Glutamatergic neuron (in vitro differentiated cells): ENCODE measurements around the gene MYPN. TPM values are rescaled to one million over a fixed set of nuclear protein-coding genes. Genes with fewer than 3 reads are reported as not detected.

ENCODE experiments used
- DNase-seq: peaks from one replicate; pipeline ENCODE4 v3.0.0; 2022
- H3K27ac Mint-ChIP-seq: one replicate; pipeline ENCODE4 v1.8.0; 2020; ENCODE audit warnings: mild to moderate bottlenecking, mixed read lengths, inconsistent platforms; ENCODE audit not compliant: unreplicated experiment
- H3K27me3 Mint-ChIP-seq: one replicate; pipeline ENCODE4 v1.8.0; 2020; ENCODE audit warnings: mild to moderate bottlenecking, moderate library complexity, mixed read lengths, inconsistent platforms; ENCODE audit not compliant: unreplicated experiment
- H3K36me3 Mint-ChIP-seq: one replicate; pipeline ENCODE4 v1.8.0; 2020; ENCODE audit warnings: mild to moderate bottlenecking, mixed read lengths, inconsistent platforms; ENCODE audit not compliant: unreplicated experiment
- H3K4me1 Mint-ChIP-seq: one replicate; pipeline ENCODE4 v1.8.0; 2020; ENCODE audit warnings: mild to moderate bottlenecking, low read depth, mixed read lengths, inconsistent platforms; ENCODE audit not compliant: unreplicated experiment
- H3K4me3 Mint-ChIP-seq: one replicate; pipeline ENCODE4 v1.8.0; 2020; ENCODE audit warnings: mild to moderate bottlenecking, mixed read lengths, inconsistent platforms; ENCODE audit not compliant: unreplicated experiment
- H3K9me3 Mint-ChIP-seq: one replicate; pipeline ENCODE4 v1.8.0; 2020; ENCODE audit warnings: mild to moderate bottlenecking, moderate library complexity, mixed read lengths, inconsistent platforms; ENCODE audit not compliant: unreplicated experiment
- CTCF ChIP-seq: fragments of 200-600 bp; sonication (generic); IDR thresholded peaks from one replicate; pipeline ENCODE4 v1.5.0; 2021; ENCODE audit not compliant: partially characterized antibody, unreplicated experiment
- total RNA-seq: library from RNA; stranded (reverse); fragmentation: NEBNext Ultra II Directional; extraction: Animal tissue kit (Norgen Biotek cat#: 25700); gene quantifications from one replicate; pipeline ENCODE4 v1.2.1, GENCODE V29; 2021; ENCODE audit not compliant: unreplicated experiment

Gene MYPN
- total RNA-seq, 1 donor from 2014 or later = not detected

- Mint-ChIP-seq H3K27me3 (peaks cover 3% of the 10 kb centered on the region), H3K36me3 (no peaks in the 10 kb centered on the region), H3K9me3 (no peaks in the 10 kb centered on the region), H3K4me3 (no peak overlapping the region), H3K4me1 (no peaks in the 10 kb centered on the region), H3K27ac (no peak overlapping the region)
- TF ChIP-seq CTCF = no peak
- no peak for DNase-seq
Measured at GRCh38 chr10:68163735-68164134, 54.4 kb downstream of the MYPN start.

- Mint-ChIP-seq H3K4me3 (no peak overlapping the region), H3K27ac (no peak overlapping the region), H3K4me1 (no peaks in the 10 kb centered on the region), H3K36me3 (no peaks in the 10 kb centered on the region), H3K9me3 (no peaks in the 10 kb centered on the region), H3K27me3 (peaks cover 3% of the 10 kb centered on the region)
- DNase-seq = no peak
- no peak for TF ChIP-seq CTCF
Measured at GRCh38 chr10:68165643-68166042, 56.4 kb downstream of the MYPN start.

GRCh38 chr10:68166871-68167585 lies 57.7 kb downstream of the MYPN start:
- no peak for DNase-seq
- Mint-ChIP-seq H3K27ac (no peak overlapping the region), H3K27me3 (peaks cover 3% of the 10 kb centered on the region), H3K4me1 (no peaks in the 10 kb centered on the region), H3K36me3 (no peaks in the 10 kb centered on the region), H3K9me3 (no peaks in the 10 kb centered on the region), H3K4me3 (no peak overlapping the region)
- no peak for TF ChIP-seq CTCF

DNA sequence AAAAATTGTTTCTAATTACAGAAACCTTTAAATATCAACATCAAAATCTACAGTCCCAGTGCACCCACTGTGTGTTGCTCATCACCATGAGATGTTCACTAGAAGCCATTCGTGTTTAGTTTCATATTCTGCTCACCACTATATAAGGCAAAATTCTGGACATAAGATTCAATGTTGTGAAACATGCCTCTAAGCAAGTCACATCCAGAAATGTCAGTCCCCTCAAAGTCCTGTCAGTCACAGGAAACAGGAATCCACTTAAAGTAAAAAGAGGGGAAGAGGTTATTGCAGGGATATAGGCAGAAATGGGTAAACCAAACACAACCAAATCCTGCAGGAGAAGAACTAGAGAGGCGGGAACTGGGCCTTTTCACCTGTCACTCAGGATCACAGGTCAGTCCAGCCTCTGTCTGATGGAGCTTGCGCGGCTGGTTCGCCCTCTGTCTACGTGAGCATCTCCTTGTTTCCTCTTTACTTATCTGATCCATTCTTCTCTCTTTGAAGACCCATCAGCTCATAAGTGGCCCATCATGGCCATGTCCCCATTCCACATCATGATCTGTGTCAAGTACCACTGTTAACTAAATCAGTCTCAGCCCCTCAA lies 58.4 kb downstream of the MYPN start:
- Mint-ChIP-seq H3K27me3 (peaks cover 3% of the 10 kb centered on the region), H3K4me3 (no peak overlapping the region), H3K36me3 (no peaks in the 10 kb centered on the region), H3K4me1 (no peaks in the 10 kb centered on the region), H3K27ac (no peak overlapping the region), H3K9me3 (no peaks in the 10 kb centered on the region)
- TF ChIP-seq CTCF = no peak
- DNase-seq = no peak

DNA sequence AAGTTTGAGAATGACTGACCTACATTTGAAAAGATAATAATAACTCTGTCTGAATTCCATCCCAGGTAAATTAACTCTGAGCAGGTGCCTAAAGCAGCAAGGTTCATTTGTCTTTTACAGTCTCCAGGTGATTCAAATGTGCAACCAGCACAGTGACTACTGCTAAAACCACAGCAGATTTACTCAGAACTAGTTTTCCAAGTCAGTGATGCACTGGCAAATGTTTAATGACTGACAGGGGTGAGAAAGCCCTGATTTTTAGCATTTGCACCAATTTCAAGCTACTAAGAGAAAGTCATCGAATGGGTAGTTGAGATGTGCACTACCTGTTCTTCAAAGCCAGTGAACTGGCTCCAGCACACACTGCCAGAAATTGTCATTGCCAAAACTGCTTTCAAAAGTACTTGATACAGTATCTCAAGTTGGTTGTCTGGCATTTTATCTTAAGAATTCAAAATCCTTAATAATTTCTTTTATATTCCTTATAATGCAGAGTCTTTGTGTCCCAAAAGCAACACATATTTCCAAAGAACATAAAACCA lies 62.3 kb downstream of the MYPN start:
- no peak for DNase-seq
- Mint-ChIP-seq H3K27ac (no peak overlapping the region), H3K36me3 (no peaks in the 10 kb centered on the region), H3K27me3 (no peaks in the 10 kb centered on the region), H3K4me1 (no peaks in the 10 kb centered on the region), H3K4me3 (no peak overlapping the region), H3K9me3 (no peaks in the 10 kb centered on the region)
- no peak for TF ChIP-seq CTCF
